Thyroid gland (tissue), 4 donors: ENCODE results near the gene ZNHIT1. TPM values are rescaled to one million over a fixed set of nuclear protein-coding genes. Genes with fewer than 3 reads are reported as not detected.
"Not testable (repeated sequence)": the region's sequence is repeated elsewhere in the genome, so short reads cannot be mapped to it uniquely, and the experiment has no call there.

Experiments
- DNase-seq, 2 donors: peaks; one replicate each; pipeline ENCODE4 v3.0.0-alpha.2; 2019
- H3K27ac ChIP-seq, 3 donors: fragments of 200-600 bp; sonication (generic); 1 replicate in 2 of 3; 2 replicates in 1 of 3; pipeline ENCODE4 v1.5.1; 2016 to 2019; ENCODE audit warnings: mild to moderate bottlenecking in 1 of 3, moderate library complexity in 1 of 3
- H3K27me3 ChIP-seq: fragments of 200-600 bp; sonication (generic); one replicate; pipeline ENCODE4 v1.5.1; 2019
- H3K36me3 ChIP-seq, 2 donors: fragments of 200-600 bp; sonication (generic); one replicate each; pipeline ENCODE4 v1.5.1; 2016 to 2019
- H3K4me1 ChIP-seq, 2 donors: fragments of 200-600 bp; sonication (generic); one replicate each; pipeline ENCODE4 v1.5.1; 2017 to 2019
- H3K4me3 ChIP-seq, 3 donors: fragments of 200-600 bp; sonication (generic); replicated peaks in 1 of 3; 1 replicate in 2 of 3; 2 replicates in 1 of 3; pipeline ENCODE4 v1.5.1; 2016; ENCODE audit warnings: mild to moderate bottlenecking in 1 of 3
- H3K9me3 ChIP-seq: fragments of 200-600 bp; sonication (generic); one replicate; pipeline ENCODE4 v1.5.1; 2017
- POLR2A ChIP-seq, 2 donors: fragments of 450-650 bp; IDR thresholded peaks; one replicate each; pipeline ENCODE4 v1.6.1; 2017; ENCODE audit warnings: antibody characterized with exemption in 2 of 2, mild to moderate bottlenecking in 2 of 2, moderate library complexity in 1 of 2
- WGBS, 2 donors: methylation state at CpG; one replicate each; pipeline ENCODE4 v1.1.5; 2017; 5-methylcytosine and 5-hydroxymethylcytosine counted together
- intact Hi-C: fragments of 100-400 bp; cut with DNase I; formaldehyde crosslinking; loops from one replicate; pipeline ENCODE4 v1.15.1; 2023
- total RNA-seq, 4 donors: library from RNA; depleted of rRNA; stranded (reverse); fragments of >200 nt; gene quantifications; one replicate each; pipeline ENCODE4 v1.2.3, GENCODE V29; 2016
- TF ChIP-seq, protein P1 (sequence below), 6 experiments: fragments of 200-600 bp in 3 of 6; fragments of 450-650 bp in 3 of 6; sonication (generic) in 3 of 6; IDR thresholded peaks; one replicate each; pipeline ENCODE4 v1.5.1; 2016 to 2019; ENCODE audit warnings: antibody characterized with exemption in 6 of 6, mild to moderate bottlenecking in 2 of 6, inconsistent platforms in 1 of 6, moderate library complexity in 1 of 6

Gene ZNHIT1
- total RNA-seq, 4 donors from 2014 or later: 71.5 to 141 (median 107) TPM

DNA sequence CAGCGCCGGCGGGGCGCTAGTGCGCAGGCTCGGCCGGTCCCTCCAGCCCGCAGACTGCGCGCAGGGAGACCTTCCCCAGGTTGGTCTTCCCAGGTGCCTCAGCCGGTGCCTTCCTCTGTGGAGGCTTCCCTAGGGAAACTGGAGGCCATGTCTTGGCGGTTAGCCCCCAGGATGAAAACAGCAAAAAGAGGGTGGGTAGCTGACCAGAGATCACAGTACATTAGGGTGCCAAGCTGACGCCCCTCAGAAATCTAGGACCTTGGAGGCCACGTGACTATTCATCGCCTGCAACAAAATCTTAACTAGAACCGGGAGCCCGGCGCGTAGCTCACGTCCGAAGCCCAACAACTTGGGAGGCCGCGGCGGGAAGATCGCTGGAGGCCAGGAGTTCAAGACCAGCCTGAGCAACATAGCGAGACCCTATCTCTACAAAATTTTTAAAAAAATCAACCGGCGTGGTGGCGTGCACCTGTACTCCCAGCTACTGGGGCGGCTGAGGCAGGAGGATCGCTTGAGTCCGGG is 27.2 kb downstream of the ZNHIT1 start:
- WGBS, 2 donors: 48 to 52% methylated on average over 21 to 25 of the region's 32 CpGs
- no peak for TF ChIP-seq POLR2A (IDR thresholded peaks at IDR 0.05)
- TF ChIP-seq, protein P1, sequence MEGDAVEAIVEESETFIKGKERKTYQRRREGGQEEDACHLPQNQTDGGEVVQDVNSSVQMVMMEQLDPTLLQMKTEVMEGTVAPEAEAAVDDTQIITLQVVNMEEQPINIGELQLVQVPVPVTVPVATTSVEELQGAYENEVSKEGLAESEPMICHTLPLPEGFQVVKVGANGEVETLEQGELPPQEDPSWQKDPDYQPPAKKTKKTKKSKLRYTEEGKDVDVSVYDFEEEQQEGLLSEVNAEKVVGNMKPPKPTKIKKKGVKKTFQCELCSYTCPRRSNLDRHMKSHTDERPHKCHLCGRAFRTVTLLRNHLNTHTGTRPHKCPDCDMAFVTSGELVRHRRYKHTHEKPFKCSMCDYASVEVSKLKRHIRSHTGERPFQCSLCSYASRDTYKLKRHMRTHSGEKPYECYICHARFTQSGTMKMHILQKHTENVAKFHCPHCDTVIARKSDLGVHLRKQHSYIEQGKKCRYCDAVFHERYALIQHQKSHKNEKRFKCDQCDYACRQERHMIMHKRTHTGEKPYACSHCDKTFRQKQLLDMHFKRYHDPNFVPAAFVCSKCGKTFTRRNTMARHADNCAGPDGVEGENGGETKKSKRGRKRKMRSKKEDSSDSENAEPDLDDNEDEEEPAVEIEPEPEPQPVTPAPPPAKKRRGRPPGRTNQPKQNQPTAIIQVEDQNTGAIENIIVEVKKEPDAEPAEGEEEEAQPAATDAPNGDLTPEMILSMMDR (IDR thresholded peaks at IDR 0.05): no peak
- Histone ChIP-seq H3K9me3 (no peaks in the 10 kb centered on the region), H3K36me3 (peaks cover 3 to 10% of the 10 kb centered on the region in 2 donors), H3K4me3 (peak overlapping the region; percentile 12 to 81 (median 72)), H3K27ac (peak overlapping the region; percentile 96 to 97 (median 97)), H3K27me3 (no peaks in the 10 kb centered on the region), H3K4me1 (peaks cover 17 to 23% of the 10 kb centered on the region in 2 donors)
- intact Hi-C loops: no loop called here
- DNase-seq: no peak

DNA sequence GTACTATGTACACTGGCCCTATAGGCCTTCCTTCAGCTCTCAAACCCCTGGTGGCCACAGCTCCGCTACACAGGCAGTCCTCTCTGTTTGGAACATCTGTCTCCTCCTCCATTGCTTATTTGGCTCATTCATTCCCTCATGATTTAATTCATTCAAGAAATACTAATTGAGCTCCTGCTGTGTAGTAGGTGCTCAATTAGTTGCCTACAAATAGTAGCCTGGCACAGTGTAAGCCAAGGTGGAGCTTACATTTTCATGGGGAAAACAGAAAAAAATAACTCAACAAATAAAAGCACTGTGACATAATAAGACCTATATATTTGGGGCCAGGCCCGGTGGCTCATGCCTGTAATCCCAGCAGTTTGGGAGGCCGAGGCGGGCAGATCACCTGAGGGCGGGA is 30.3 kb downstream of the ZNHIT1 start:
- TF ChIP-seq POLR2A (IDR thresholded peaks at IDR 0.05): no peak
- TF ChIP-seq, protein P1 (IDR thresholded peaks at IDR 0.05): no peak
- Histone ChIP-seq H3K27me3 (no peaks in the 10 kb centered on the region), H3K4me3 (no peak overlapping the region), H3K36me3 (peaks cover 0 to 3% of the 10 kb centered on the region in 2 donors), H3K9me3 (no peaks in the 10 kb centered on the region), H3K4me1 (peaks cover 25 to 30% of the 10 kb centered on the region in 2 donors), H3K27ac (no peak overlapping the region)
- intact Hi-C loops: no loop called here
- WGBS, 2 donors: 94 to 98% methylated on average over 5 of the region's 5 CpGs
- DNase-seq: no peak

DNA sequence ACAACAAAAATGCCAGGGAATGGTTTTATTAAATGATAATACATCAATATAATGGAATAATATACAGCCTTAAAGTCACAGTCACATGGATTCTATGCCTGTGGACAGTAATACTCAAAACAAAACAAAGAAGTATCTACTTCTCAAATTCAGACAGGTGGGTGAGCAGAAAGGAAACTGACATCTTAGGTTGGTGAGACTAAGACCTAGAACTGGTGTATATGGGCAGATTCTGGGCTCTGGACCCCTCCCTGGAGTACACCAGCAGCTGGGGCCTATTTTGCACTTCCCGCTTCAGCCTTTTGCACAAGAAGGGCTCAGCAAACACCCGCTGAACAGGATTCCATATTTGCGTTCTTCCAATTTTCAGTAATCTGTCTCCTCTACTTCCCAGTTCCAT is 32.4 kb downstream of the ZNHIT1 start:
- peaks cover 0 to 3% of the 10 kb centered on the region in 2 donors for H3K36me3 ChIP-seq
- H3K9me3 ChIP-seq: no peaks in the 10 kb centered on the region
- H3K27me3 ChIP-seq: no peaks in the 10 kb centered on the region
- intact Hi-C loops: no loop called here
- 96 to 98% methylated on average over 3 of the region's 3 CpGs for WGBS, 2 donors
- TF ChIP-seq, protein P1 (IDR thresholded peaks at IDR 0.05): no peak
- no peak for TF ChIP-seq POLR2A (IDR thresholded peaks at IDR 0.05)
- DNase-seq: no peak
- H3K4me1 ChIP-seq: peaks cover 13 to 20% of the 10 kb centered on the region in 2 donors
- H3K4me3 ChIP-seq: no peak overlapping the region
- H3K27ac ChIP-seq: no peak overlapping the region

DNA sequence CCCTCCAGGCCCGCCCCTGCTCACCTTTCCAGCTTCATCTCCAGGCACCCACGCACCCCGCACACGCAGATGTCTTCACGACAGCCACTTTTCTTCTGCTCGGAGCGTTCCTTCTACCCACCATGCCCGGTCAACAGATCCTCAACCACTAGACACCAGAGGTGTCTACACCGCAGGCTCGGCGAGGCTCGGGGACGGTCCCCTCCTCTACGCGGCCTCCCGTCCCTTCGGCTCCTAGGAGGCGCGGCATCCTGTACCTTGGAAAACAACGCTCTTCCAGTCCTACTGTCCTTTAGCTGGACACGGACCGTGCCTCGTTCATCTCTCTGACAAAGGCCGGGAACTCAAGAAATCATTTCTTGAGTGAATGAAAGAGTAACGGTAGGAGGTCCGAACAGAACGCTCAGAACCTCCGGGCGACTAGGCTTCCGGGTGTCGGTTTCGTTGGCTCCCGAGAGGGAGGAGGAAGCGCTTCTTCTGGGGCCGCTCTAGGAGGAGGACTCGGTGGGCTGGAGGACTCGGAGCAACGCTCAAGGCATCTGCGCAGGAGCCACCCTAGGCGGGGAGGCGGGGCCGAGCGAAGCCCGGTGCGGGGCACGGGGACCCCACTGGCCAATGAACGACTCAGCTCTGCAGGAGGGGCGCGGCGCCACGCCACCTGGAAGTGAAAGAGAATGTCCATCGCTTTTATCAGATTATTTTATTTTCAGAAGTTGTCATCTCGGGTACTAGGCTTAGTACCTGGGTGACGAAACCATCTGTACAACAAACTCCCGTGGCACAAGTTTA is 34.1 kb downstream of the ZNHIT1 start:
- peak; percentile 98 to 99 for DNase-seq
- WGBS, 2 donors: 0% methylated on average over 32 to 39 of the region's 55 CpGs
- no peaks in the 10 kb centered on the region for H3K27me3 ChIP-seq
- H3K4me1 ChIP-seq: peaks cover 11 to 13% of the 10 kb centered on the region in 2 donors
- H3K36me3 ChIP-seq: peaks cover 0 to 3% of the 10 kb centered on the region in 2 donors
- TF ChIP-seq POLR2A (IDR thresholded peaks at IDR 0.05): peak in 1 of 2 donors; percentile 45
- TF ChIP-seq, protein P1 (IDR thresholded peaks at IDR 0.05): no peak
- no peaks in the 10 kb centered on the region for H3K9me3 ChIP-seq
- H3K4me3 ChIP-seq: peak overlapping the region; percentile 73 to 75 (median 74)
- peak overlapping the region; percentile 21 to 62 (median 62) for H3K27ac ChIP-seq
- intact Hi-C loops: no loop called here

DNA sequence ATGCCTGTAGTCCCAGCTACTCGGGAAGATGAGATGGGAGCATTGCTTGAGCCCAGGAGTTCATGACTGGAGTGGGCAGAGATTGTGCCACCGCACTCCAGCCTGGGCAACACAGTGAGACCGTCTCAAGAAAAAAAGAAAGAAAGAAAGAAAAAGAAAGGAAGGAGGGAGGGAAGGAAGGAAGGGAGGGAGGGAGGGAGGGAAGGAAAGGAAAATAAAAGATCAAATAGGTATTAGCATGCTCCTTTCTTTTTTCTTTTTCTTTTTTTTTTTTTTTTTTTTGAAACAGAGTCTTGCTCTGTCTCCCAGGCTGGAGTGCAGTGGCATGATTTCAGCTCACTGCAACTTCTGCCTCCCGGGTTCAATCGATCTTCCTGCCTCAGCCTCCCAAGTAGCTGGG is 35.2 kb downstream of the ZNHIT1 start:
- intact Hi-C loops, H3K9me3 ChIP-seq, H3K27me3 ChIP-seq, DNase-seq, H3K4me3 ChIP-seq, H3K36me3 ChIP-seq, H3K27ac ChIP-seq: not testable (repeated sequence)
- WGBS, 2 donors: 84 to 92% methylated on average over 5 of the region's 5 CpGs
- H3K4me1 ChIP-seq: peaks cover 11 to 13% of the 10 kb centered on the region in 2 donors
